HT1080 (cell line): Measurements from ENCODE around the gene CFAP91. TPM values are rescaled to one million over a fixed set of nuclear protein-coding genes. Genes with fewer than 3 reads are reported as not detected.

Experiments
- DNase-seq: peaks from one replicate; pipeline ENCODE4 v3.0.0-alpha.2; 2015; ENCODE audit warnings: low read depth
- total RNA-seq: library from RNA; depleted of rRNA; stranded (reverse); fragments of >200 nt; shearing (Covaris generic); gene quantifications from 2 replicates; pipeline ENCODE4 v1.2.3, GENCODE V29; 2014; rRNA removed

Gene CFAP91
- total RNA-seq, 1 experiment from 2014 or later, result not detected

DNA sequence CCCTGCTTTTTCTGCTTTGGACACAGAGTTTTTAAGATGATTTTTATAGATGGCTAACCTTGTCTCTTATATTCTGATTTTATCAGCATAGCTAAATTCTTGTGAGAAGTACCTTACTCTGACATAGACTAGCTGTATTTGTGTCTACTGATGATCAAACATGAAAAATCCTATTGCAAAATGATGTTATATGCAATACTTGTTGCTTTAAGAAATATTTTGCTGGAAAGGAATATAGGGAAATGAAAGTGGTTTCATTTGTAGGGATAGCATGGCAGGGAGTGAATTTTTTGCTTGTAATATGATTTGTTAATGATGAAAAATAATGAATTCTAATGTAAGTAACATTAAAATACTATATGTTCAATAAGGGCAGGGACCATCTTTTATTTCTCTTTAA lies 35.9 kb downstream of the CFAP91 start:
- DNase-seq, result no peak

DNA sequence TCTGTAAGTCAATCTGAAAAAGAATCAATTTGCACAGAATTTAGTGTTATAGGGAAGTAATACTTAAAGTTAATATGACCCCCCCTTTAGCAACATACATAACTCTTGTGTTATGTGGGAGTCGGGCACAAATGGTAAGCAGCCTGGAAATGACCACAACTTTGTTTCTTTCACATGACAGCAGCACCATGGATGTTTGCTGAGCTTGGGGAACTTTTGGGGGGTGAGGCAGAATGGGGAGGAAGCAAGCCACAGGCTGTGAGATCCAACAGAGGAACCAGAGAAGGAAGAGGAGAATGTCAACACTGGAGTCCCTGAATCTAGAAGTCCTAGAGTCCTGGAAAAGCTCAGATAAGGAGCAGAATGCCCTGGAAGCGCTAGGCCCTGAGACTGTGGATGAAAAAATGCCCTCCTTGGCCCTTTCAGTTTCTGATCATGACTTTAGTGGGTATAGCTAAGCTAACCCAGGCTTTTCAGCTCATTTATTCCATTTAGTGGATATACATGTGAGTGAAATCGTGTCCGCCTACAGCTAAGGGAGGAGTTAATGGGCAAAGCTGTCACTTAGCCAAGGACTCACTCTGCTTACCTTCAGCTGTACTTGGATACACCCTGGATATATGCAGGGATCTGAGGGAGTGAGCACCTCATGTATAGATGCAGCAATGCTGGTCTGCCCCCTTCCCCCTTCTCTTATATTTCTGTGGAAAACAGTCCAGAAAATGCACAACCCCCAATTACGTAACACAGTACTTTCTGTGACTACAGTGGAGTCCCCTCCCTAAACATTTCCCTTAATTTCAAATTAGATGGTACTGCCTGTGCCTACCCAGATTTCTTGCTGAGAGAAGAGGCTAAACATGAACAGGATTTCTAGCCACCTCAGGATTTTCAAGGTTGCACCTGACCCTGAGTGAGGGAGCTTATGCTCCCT lies 39.1 kb downstream of the CFAP91 start:
- DNase-seq, result no peak

- no peak for DNase-seq
Observed at GRCh38 chr3:119743921-119744320, 41.1 kb downstream of the CFAP91 start.

DNA sequence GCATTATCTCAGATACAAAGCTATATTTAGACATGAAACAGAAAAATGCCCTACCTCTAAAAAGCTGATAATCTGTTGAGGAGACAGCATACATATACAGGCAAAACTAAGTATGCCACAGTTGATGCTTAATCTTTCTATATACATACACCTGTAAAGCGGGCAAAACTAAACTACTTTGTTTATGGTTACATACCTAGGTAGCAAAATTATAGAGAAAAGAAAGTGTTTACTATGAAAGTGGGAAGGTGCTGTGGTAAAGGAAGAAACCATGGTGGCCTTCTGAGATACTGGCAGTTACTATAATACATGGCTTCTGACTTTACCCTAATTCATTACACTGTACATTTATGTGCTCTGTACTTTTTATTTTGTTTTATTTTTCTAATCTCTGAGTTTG lies 43.1 kb downstream of the CFAP91 start:
- no peak for DNase-seq

GRCh38 chr3:119746423-119746822 lies 43.6 kb downstream of the CFAP91 start:
- DNase-seq, result no peak

GRCh38 chr3:119747357-119747756 lies 44.5 kb downstream of the CFAP91 start:
- no peak for DNase-seq

DNA sequence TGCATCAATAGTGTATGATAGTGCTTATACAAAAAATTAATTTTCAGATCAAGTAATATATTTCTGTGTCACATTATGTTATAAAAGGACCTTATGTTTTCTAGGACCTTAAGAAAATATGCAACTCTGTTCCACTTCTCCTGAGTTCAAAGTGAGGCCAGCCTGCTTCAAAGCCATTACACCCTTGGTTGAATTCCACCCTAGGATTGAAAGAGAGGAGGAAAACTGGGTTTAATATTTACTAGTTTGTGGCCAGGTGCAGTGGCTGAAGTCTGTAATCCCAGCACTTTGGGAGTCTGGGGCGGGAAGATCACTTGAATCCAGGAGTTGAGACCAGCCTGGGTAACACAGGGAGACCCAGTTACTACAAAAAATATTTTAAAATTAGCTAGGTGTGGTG lies 46.2 kb downstream of the CFAP91 start:
- DNase-seq, result no peak

DNA sequence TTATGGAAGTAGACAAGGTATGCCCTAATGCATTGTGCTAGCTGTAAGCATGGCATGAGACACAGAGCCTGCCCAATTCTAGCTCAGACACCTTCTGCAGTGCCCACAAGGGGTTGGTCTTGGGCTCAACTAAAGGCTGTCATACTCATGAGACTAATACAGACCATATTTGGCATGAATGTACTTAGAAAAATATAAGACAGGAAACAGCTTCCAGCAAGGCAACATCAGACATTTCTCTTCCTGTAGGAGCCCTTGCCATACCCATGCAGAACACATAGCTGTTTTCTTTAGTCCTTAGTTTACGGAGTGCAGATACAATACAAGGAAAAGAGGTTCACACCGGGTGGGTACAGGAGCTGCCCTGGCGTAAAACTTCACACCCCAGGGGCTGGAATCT lies 48.6 kb downstream of the CFAP91 start:
- peak; percentile 46 for DNase-seq

Other genes starting within 250 kb of the CFAP91 start
- 40.8 and 41.5 TPM in 2 replicates for gene TMEM39A, start 239.4 kb upstream of the CFAP91 start, total RNA-seq
- gene POGLUT1, start 234.1 kb upstream of the CFAP91 start, total RNA-seq, result 17.9 and 19.7 TPM in 2 replicates
- gene TIMMDC1, start 204.5 kb upstream of the CFAP91 start, total RNA-seq, result 214 and 244 TPM in 2 replicates
- not detected in 2 replicates for gene CD80, start 143.4 kb upstream of the CFAP91 start, total RNA-seq
- gene ADPRH, start 123.5 kb upstream of the CFAP91 start, total RNA-seq, result not detected in 2 replicates
- not detected in 2 replicates for gene PLA1A, start 105.1 kb upstream of the CFAP91 start, total RNA-seq
- 0.37 and 0.39 TPM in 2 replicates for gene POPDC2, start 42.4 kb upstream of the CFAP91 start, total RNA-seq
- gene COX17, start 25.6 kb upstream of the CFAP91 start, total RNA-seq, result 109 and 121 TPM in 2 replicates
- gene NR1I2, start 79.1 kb downstream of the CFAP91 start, total RNA-seq, result 0.03 TPM in 2 replicates